ENCODE data around the gene G6PC2.
"Not testable (repeated sequence)": the region's sequence is repeated elsewhere in the genome, so short reads cannot be mapped to it uniquely, and the experiment has no call there.

DNA sequence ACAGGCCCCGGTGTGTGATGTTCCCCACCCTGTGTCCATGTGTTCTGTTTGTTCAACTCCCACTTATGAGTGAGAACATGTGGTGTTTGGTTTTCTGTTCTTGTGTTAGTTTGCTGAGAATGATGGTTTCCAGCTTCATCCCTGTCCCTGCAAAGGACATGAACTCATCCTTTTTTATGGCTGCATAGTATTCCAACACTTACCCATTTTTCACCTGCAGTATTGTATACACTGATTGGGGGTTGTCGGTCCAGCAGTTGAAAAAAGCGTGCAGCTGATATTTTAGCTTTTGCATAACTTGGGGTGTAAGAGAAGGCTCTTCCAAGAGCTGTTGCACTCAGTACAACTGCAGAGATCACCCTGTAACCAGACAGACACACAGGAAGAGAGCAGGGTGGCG, 31.1 kb downstream of the G6PC2 start:
- TF ChIP-seq, protein P1, sequence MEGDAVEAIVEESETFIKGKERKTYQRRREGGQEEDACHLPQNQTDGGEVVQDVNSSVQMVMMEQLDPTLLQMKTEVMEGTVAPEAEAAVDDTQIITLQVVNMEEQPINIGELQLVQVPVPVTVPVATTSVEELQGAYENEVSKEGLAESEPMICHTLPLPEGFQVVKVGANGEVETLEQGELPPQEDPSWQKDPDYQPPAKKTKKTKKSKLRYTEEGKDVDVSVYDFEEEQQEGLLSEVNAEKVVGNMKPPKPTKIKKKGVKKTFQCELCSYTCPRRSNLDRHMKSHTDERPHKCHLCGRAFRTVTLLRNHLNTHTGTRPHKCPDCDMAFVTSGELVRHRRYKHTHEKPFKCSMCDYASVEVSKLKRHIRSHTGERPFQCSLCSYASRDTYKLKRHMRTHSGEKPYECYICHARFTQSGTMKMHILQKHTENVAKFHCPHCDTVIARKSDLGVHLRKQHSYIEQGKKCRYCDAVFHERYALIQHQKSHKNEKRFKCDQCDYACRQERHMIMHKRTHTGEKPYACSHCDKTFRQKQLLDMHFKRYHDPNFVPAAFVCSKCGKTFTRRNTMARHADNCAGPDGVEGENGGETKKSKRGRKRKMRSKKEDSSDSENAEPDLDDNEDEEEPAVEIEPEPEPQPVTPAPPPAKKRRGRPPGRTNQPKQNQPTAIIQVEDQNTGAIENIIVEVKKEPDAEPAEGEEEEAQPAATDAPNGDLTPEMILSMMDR (conservative IDR thresholded peaks at IDR 0.05 in 1 of 2, IDR thresholded peaks at IDR 0.05 in 1 of 2; ENCODE audit: extremely low read depth in 1 of 2, insufficient read depth in 1 of 2, low read depth in 1 of 2, low read length in 2 of 2), result not testable (repeated sequence)
- not testable (repeated sequence) for TF ChIP-seq EZH2 (IDR thresholded peaks at IDR 0.05; ENCODE audit: borderline replicate concordance, low read length)
